HEK293 (cell line): ENCODE results near the gene MYO7A.

Experiments used
- CTCF ChIA-PET: fragments of 350-600 bp; formaldehyde crosslinking; extraction: SDS; loops from one replicate; lab custom pipeline; 2021; ENCODE audit warnings: antibody characterized with exemption; lab: Yijun Ruan, JAX
- POLR2A ChIA-PET: fragments of 300-600 bp; formaldehyde crosslinking; extraction: SDS; loops from one replicate; lab custom pipeline; 2020; ENCODE audit warnings: antibody characterized with exemption, inconsistent platforms; lab: Yijun Ruan, JAX
- H3K27ac ChIP-seq: fragments of 200-500 bp; sonication (Bioruptor generic); 2 replicates; pipeline ENCODE4 v1.5.1; 2014; ENCODE audit warnings: low read depth, low read length, control low read depth, inconsistent platforms; ENCODE audit errors: extremely low read depth
- H3K36me3 ChIP-seq, 2 experiments: fragments of 200-500 bp in 1 of 2; sonication (Bioruptor generic) in 1 of 2; 1 replicate in 1 of 2; 2 replicates in 1 of 2; pipeline ENCODE4 v1.5.1; 2014 to 2017; ENCODE audit warnings: inconsistent platforms in 2 of 2, low read length in 2 of 2; ENCODE audit not compliant: control insufficient read depth in 2 of 2, insufficient read depth in 1 of 2
- H3K4me1 ChIP-seq: fragments of 200-500 bp; sonication (Bioruptor generic); 2 replicates; pipeline ENCODE4 v1.5.1; 2014; ENCODE audit warnings: mild to moderate bottlenecking, low read length, inconsistent platforms; ENCODE audit not compliant: control insufficient read depth, insufficient read depth
- H3K4me3 ChIP-seq: 2 replicates; pipeline ENCODE4 v1.5.1; 2011; ENCODE audit warnings: low read depth, mild to moderate bottlenecking, control low read depth, low read length, moderate library complexity
- H3K9me3 ChIP-seq: fragments of 200-500 bp; sonication (Bioruptor generic); 2 replicates; pipeline ENCODE4 v1.5.1; 2014; ENCODE audit warnings: low read depth, low read length, inconsistent platforms; ENCODE audit not compliant: control insufficient read depth, insufficient read depth
- ELK4 ChIP-seq: IDR thresholded peaks from 2 replicates; pipeline ENCODE4 v1.6.1; 2011; ENCODE audit warnings: mild to moderate bottlenecking, low read depth, low read length, borderline replicate concordance
- HIC1 ChIP-seq: fragments of 450-650 bp; formaldehyde crosslinking; IDR thresholded peaks from 2 replicates; pipeline ENCODE4 v1.5.1; 2016; ENCODE audit warnings: missing biosample characterization, missing genetic modification characterization
- SCRT2 ChIP-seq: fragments of 450-650 bp; formaldehyde crosslinking; IDR thresholded peaks from 2 replicates; pipeline ENCODE4 v1.5.1; 2016; ENCODE audit warnings: missing biosample characterization, missing genetic modification characterization
- TSHZ1 ChIP-seq: fragments of 450-650 bp; formaldehyde crosslinking; IDR thresholded peaks from 2 replicates; pipeline ENCODE4 v1.5.1; 2016; ENCODE audit warnings: missing biosample characterization, missing genetic modification characterization, borderline replicate concordance
- ZBTB10 ChIP-seq: fragments of 450-650 bp; formaldehyde crosslinking; IDR thresholded peaks from 2 replicates; pipeline ENCODE4 v1.5.1; 2016; ENCODE audit warnings: missing biosample characterization, missing genetic modification characterization
- ZNF10 ChIP-seq: fragments of 450-650 bp; formaldehyde crosslinking; IDR thresholded peaks from 2 replicates; pipeline ENCODE4 v1.5.1; 2017; ENCODE audit warnings: missing biosample characterization, missing genetic modification characterization
- ZNF140 ChIP-seq: fragments of 450-650 bp; formaldehyde crosslinking; IDR thresholded peaks from 2 replicates; pipeline ENCODE4 v1.5.1; 2016; ENCODE audit warnings: missing biosample characterization, missing genetic modification characterization
- ZNF362 ChIP-seq: fragments of 450-650 bp; formaldehyde crosslinking; IDR thresholded peaks from 2 replicates; pipeline ENCODE4 v1.5.1; 2016; ENCODE audit warnings: missing biosample characterization, missing genetic modification characterization
- ZNF433 ChIP-seq: fragments of 450-650 bp; formaldehyde crosslinking; IDR thresholded peaks from 2 replicates; pipeline ENCODE4 v1.5.1; 2016; ENCODE audit warnings: missing biosample characterization, missing genetic modification characterization, low read depth
- ZNF530 ChIP-seq: fragments of 450-650 bp; formaldehyde crosslinking; IDR thresholded peaks from 2 replicates; pipeline ENCODE4 v1.5.1; 2016; ENCODE audit warnings: low read depth, missing biosample characterization, missing genetic modification characterization
- ZNF600 ChIP-seq: fragments of 450-650 bp; formaldehyde crosslinking; IDR thresholded peaks from 2 replicates; pipeline ENCODE4 v1.5.1; 2016; ENCODE audit warnings: missing biosample characterization, missing genetic modification characterization
- ZNF623 ChIP-seq: fragments of 450-650 bp; formaldehyde crosslinking; IDR thresholded peaks from 2 replicates; pipeline ENCODE4 v1.5.1; 2016; ENCODE audit warnings: missing biosample characterization, missing genetic modification characterization
- ZNF645 ChIP-seq: fragments of 450-650 bp; formaldehyde crosslinking; IDR thresholded peaks from 2 replicates; pipeline ENCODE4; 2016; ENCODE audit warnings: missing biosample characterization, missing genetic modification characterization
- ZNF660 ChIP-seq: fragments of 450-650 bp; IDR thresholded peaks from 2 replicates; pipeline ENCODE4 v1.5.1; 2018; ENCODE audit warnings: missing biosample characterization, mild to moderate bottlenecking, missing genetic modification characterization
- ZNF677 ChIP-seq: fragments of 450-650 bp; IDR thresholded peaks from 2 replicates; pipeline ENCODE4 v1.5.0; 2018; ENCODE audit warnings: missing biosample characterization, mild to moderate bottlenecking, missing genetic modification characterization, moderate library complexity
- ZNF747 ChIP-seq: fragments of 450-650 bp; formaldehyde crosslinking; IDR thresholded peaks from 2 replicates; pipeline ENCODE4 v1.5.1; 2016; ENCODE audit warnings: missing biosample characterization, missing genetic modification characterization
- ZSCAN23 ChIP-seq: fragments of 450-650 bp; formaldehyde crosslinking; IDR thresholded peaks from 2 replicates; pipeline ENCODE4 v1.5.1; 2016; ENCODE audit warnings: missing biosample characterization, missing genetic modification characterization

The MYO7A gene

GRCh38 chr11:77200351-77201268 lies 72.6 kb downstream of the MYO7A start:
- TF ChIP-seq SCRT2 (tag by site-specific recombination) (no peak), ZNF677 (tag by site-specific recombination) (no peak), ZNF747 (no peak), ELK4 (no peak), TSHZ1 (tag by site-specific recombination) (no peak), HIC1 (no peak), ZNF530 (tag by site-specific recombination) (no peak), ZNF660 (tag by site-specific recombination) (no peak), ZNF645 (tag by site-specific recombination) (no peak), ZNF10 (tag by site-specific recombination) (no peak), ZSCAN23 (tag by site-specific recombination) (no peak)
- TF ChIP-seq, all 188 proteins: peak for 0
- ChIA-PET POLR2A (no interaction called here), CTCF (interaction anchor here (0.6 to 1.3 kb wide), 5 partner anchors 8 to 379 kb away, joined by 3 to 5 read pairs (median 4); no protein-coding TSS in a partner anchor)
- Histone ChIP-seq H3K36me3 (no peaks in the 10 kb centered on the region), H3K4me3 (no peak overlapping the region), H3K4me1 (no peaks in the 10 kb centered on the region), H3K9me3 (no peaks in the 10 kb centered on the region), H3K27ac (no peak overlapping the region)

- Histone ChIP-seq H3K36me3 (no peaks in the 10 kb centered on the region), H3K4me3 (no peak overlapping the region), H3K9me3 (no peaks in the 10 kb centered on the region), H3K27ac (no peak overlapping the region), H3K4me1 (no peaks in the 10 kb centered on the region)
- CTCF ChIA-PET = interaction anchor here (1.3 kb wide), 1 partner anchor 9 kb away, joined by 3 read pairs; no protein-coding TSS in a partner anchor
- POLR2A ChIA-PET = no interaction called here
- TF ChIP-seq ZNF362 = no peak
- TF ChIP-seq ZNF623 (tag by site-specific recombination) = no peak
- no peak for TF ChIP-seq ELK4
- TF ChIP-seq ZNF433 (tag by site-specific recombination) = no peak
- no peak for TF ChIP-seq ZNF600 (tag by site-specific recombination)
- no peak for TF ChIP-seq ZNF140 (tag by site-specific recombination)
- TF ChIP-seq ZBTB10 (tag by site-specific recombination) = no peak
Observed at GRCh38 chr11:77201370-77201769, 73.3 kb downstream of the MYO7A start.
